Eye (tissue), 1 donor: ENCODE data around the gene PID1.
"Not testable (repeated sequence)": the region's sequence is repeated elsewhere in the genome, so short reads cannot be mapped to it uniquely, and the experiment has no call there.

Experiments
- DNase-seq: peaks from one replicate; pipeline ENCODE4 v3.0.0-alpha.2; 2015

Gene PID1

DNA sequence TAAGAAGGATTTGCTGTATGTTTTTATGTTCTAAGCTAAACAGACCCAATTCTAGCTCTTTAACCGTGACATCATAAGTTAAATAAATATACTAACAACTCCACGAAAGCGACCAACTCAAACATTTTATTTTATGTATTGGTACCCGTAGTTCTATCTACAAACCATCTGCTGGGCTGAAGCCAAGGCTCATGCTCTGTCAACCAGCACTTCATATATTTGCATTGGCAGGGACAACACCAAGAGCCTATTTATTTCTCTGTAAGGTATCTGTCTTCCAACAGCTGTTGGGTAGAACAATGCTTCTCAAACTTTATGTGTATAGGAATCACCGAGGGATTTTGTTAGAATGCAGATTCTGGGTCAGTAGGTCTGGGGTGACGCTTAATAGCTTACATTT is 64.5 kb downstream of the PID1 start:
- DNase-seq: peak; percentile 16

DNA sequence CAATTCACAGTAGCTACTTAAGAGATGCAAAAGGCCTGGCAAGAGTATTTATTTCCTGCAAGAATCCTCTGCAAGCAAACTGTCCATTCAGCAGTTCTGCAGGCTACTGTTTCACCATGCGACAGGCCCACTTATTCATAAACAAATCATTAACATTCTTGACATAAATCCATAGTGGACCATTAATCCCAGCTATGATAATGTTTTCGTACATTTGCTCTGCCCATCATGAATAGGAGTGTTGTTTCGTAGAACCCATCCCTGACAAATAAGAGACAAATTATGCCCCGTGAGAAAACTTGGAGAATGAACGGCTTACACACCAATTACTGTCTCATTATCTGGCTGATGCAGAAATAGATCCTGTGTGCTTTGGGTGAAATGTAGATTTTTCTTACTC is 65.4 kb downstream of the PID1 start:
- DNase-seq: peak; percentile 48

GRCh38 chr2:229202646-229203045 is 68.4 kb downstream of the PID1 start:
- DNase-seq: no peak

- DNase-seq: no peak
These were observed 69.6 kb downstream of the PID1 start for GRCh38 chr2:229201521-229201920.

DNA sequence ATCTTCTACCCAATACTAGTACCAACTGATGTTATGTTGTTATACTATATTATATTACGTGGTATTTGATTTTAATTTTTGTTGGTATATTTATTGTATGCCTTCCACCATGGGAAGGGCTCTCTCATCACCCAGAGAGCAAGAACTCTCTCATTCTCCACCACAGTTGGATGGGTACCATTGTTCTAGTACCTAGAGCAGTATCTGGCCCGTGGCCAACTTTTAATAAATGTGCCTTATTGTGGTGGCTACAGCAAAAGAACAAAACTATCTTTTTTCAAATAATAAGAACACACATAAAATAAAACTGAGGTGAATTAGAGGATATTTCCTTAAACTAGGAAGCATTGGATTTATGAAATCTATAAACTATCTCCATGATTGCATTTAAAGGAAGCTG is 71.8 kb downstream of the PID1 start:
- DNase-seq: no peak

DNA sequence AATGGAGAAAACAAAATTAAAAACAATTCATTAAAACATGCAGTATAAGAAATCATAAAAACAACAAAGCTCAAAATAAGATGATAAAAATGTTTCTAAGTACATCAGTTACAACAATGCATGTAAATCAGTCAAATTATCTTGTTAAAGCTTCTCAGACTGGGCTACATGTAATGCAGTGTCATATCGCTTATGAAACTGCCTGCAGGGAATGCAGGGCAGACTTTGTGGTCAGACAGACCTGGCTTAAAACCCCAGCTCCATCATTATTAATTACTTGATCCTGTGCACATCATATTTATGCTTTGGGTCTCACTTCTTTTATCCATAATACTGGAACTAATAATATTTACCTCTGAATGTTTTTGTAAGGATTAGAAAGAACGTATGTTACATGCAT is 74.6 kb downstream of the PID1 start:
- no peak for DNase-seq

DNA sequence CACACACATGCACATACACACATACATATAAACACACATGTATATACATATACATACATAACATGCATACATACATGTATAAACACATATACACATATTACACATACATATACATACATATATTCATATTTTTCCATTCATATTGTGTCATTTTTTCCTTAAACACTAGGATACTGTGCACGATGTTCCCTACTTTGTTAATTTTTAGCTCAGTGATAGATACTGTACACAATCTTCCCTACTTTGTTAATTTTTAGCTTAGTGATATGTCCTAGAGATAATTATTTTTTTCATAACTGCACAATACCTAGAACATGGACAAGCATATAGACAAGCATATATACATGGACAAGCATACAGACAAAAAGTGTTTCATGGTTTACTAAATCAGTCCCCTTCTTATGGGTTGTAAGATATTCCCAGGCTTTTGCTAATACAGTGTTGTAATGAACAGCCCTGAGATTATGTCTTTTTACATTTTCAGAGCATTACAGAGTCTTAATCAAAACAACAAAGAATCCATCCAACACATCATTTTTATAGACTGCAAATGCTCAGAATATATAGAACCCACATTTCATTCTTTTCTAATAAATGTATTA is 75.6 kb downstream of the PID1 start:
- no peak for DNase-seq

- no peak for DNase-seq
These were observed 77.8 kb downstream of the PID1 start for GRCh38 chr2:229193281-229193680.

DNA sequence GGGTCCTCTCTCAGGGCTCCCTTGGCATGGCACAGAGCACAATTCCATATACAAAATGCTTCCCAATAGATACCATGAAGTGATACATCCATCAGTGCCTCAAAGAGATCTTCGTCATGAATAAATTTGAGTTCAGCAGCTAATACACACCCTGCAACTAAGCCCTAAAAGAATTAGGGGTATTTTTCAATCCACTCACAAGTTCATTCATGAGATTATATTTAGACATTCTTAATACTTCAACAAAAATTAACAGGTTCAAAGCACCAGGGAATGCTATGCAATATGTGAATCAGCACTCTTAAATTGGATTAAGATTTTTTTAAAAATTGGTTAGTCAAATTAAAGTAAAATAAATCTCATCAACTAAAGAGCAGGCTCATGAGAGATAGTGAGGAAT is 79.7 kb downstream of the PID1 start:
- no peak for DNase-seq

DNA sequence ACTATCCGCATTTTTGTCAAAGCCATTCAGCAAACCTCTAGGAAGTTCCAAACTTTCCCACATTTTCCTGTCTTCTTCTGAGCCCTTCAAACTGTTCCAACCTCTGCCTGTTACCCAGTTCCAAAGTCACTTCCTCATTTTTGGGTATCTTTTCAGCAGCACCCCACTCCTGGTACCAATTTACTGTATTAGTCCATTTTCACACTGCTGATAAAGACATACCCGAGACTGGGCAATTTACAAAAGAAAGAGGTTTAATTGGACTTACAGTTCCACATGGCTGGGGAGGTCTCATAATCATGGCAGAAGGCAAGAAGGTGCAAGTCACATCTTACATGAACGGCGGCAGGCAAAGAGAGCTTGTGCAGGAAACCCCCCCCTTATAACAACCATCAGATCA is 84.0 kb downstream of the PID1 start:
- DNase-seq: not testable (repeated sequence)

DNA sequence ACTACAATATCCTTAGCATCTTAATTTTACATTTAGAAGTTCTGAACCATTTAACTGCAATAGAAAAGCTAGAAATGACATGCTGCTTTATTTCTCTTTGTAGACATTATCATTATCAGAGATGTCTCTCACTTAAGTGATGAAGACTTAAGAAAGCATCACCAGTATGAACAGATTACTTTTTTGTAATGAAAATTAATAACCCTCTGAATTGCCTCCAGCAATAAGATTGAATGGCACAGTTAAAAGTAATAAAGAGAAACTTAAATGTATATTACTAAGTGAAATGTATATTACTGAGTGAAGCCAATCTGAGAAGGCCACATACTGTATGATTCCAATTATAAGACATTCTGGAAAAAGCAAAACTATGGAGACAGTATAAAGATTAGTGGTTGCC is 89.4 kb downstream of the PID1 start:
- no peak for DNase-seq

GRCh38 chr2:229180658-229181057 is 90.4 kb downstream of the PID1 start:
- no peak for DNase-seq

- no peak for DNase-seq
These were observed 91.5 kb downstream of the PID1 start for GRCh38 chr2:229179628-229180027.

DNA sequence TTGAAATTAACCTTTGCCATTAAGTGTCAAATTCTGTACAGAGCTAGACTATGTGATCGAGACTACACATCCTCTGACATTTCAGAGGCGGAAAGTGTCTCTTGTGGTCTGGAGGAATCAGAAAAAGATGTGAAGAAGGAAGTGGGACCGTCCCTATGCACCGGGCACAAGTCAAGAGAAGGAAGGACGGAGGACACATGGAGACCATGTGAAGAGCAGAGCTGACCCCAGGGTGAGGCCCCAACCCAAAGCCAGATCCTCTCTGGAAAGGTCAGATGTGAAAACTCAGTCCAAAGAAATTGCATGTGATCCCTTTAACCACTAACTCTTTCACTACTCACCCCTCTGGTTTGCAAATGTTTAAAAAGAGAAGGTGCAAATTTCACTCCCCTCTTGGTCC is 92.4 kb downstream of the PID1 start:
- DNase-seq: no peak

- no peak for DNase-seq
These were observed 93.0 kb downstream of the PID1 start for GRCh38 chr2:229178117-229178516.

GRCh38 chr2:229176136-229176535 is 95.0 kb downstream of the PID1 start:
- no peak for DNase-seq

- DNase-seq: no peak
These were observed 95.6 kb downstream of the PID1 start for GRCh38 chr2:229175497-229175863.

- no peak for DNase-seq
These were observed 96.1 kb downstream of the PID1 start for GRCh38 chr2:229174794-229175496.

DNA sequence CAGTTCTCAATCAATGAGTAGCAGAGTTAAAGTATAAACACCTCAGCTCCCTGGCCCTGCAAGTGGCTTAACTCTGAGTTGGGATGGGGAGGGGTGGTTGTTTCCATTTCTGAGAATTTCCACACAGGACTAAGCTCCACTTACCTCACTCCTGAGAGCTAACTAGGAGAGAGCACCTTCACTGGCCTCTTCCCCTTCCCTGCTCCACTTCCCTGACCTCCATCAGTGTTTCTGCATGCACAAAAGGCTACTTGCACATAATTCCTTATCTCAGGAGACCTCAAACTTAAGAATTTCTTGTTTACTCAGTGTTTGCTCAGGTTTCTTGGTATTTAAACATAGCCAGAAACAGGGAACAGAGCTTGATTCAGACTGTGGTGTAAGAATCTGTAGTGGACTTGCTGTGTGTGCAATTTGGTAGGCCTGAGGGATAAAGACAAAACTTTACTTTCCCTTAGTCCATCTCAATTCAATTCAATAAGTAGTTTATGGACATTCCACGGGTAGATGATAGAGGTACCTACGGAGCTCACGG is 97.2 kb downstream of the PID1 start:
- DNase-seq: no peak

- DNase-seq: peak; percentile 22
These were observed 100.2 kb downstream of the PID1 start for GRCh38 chr2:229170916-229171315.

DNA sequence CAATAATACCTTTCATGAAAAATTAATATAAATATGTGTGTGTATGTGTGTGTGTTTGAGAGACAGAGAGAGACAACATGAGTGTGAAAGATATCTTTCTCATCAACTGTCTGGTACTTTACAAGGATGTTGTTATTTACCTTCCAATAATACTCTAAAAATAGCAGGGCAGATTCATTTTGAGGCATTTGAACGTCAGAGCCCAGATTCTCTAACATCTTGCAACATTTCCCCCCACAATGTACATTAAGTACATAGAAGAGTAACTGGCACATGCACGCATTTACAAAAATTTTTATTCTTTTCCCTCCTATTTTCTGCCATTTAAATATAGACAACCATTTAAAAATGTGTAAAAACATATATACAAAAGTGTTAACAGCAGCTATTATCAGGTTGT is 100.9 kb downstream of the PID1 start:
- no peak for DNase-seq

GRCh38 chr2:229169751-229170150 is 101.3 kb downstream of the PID1 start:
- no peak for DNase-seq

- DNase-seq: no peak
These were observed 106.4 kb downstream of the PID1 start for GRCh38 chr2:229164545-229165249.

GRCh38 chr2:229163893-229164292 is 107.2 kb downstream of the PID1 start:
- DNase-seq: no peak
